Thyroid gland (tissue), 4 donors: ENCODE data around the gene RMND5A.

Experiments
- CTCF ChIP-seq, 6 experiments: fragments of 200-600 bp in 3 of 6; fragments of 450-650 bp in 3 of 6; sonication (generic) in 3 of 6; IDR thresholded peaks; one replicate each; pipeline ENCODE4 v1.5.1; 2016 to 2019; ENCODE audit warnings: antibody characterized with exemption in 6 of 6, mild to moderate bottlenecking in 2 of 6, inconsistent platforms in 1 of 6, moderate library complexity in 1 of 6
- POLR2A ChIP-seq, 2 donors: fragments of 450-650 bp; IDR thresholded peaks; one replicate each; pipeline ENCODE4 v1.6.1; 2017; ENCODE audit warnings: antibody characterized with exemption in 2 of 2, mild to moderate bottlenecking in 2 of 2, moderate library complexity in 1 of 2

- TF ChIP-seq POLR2A (IDR thresholded peaks at IDR 0.05), result no peak
- TF ChIP-seq CTCF (IDR thresholded peaks at IDR 0.05), result no peak
Observed at GRCh38 chr2:86785456-86785855, 65.4 kb downstream of the RMND5A start.
